GM20431 (cell line): ENCODE measurements around the gene TNFRSF17.

Experiments used
- in situ Hi-C: fragments of 300-500 bp; cut with MseI, MboI; formaldehyde crosslinking; loops from one replicate; pipeline ENCODE4 v1.15.0; 2020; ENCODE audit warnings: low sequenced_read_pairs; ENCODE audit not compliant: unreplicated experiment

The TNFRSF17 gene

GRCh38 chr16:11996433-11997330 is 31.7 kb downstream of the TNFRSF17 start:
- in situ Hi-C loops = no loop called here

- in situ Hi-C loops = no loop called here
These were observed 35.0 kb downstream of the TNFRSF17 start for GRCh38 chr16:12000032-12000431.

- in situ Hi-C loops = no loop called here
These were observed 37.5 kb downstream of the TNFRSF17 start for GRCh38 chr16:12002447-12003006.

GRCh38 chr16:12006637-12007036 is 41.6 kb downstream of the TNFRSF17 start:
- in situ Hi-C loops = no loop called here

GRCh38 chr16:12009462-12009861 is 44.5 kb downstream of the TNFRSF17 start:
- in situ Hi-C loops = no loop called here

GRCh38 chr16:12009922-12010321 is 44.9 kb downstream of the TNFRSF17 start:
- in situ Hi-C loops = no loop called here

- in situ Hi-C loops = no loop called here
These were observed 45.6 kb downstream of the TNFRSF17 start for GRCh38 chr16:12010388-12011251.

GRCh38 chr16:12011565-12011964 is 46.6 kb downstream of the TNFRSF17 start:
- in situ Hi-C loops = no loop called here

- in situ Hi-C loops = no loop called here
These were observed 51.4 kb downstream of the TNFRSF17 start for GRCh38 chr16:12016291-12016947.

GRCh38 chr16:12017558-12017957 is 52.5 kb downstream of the TNFRSF17 start:
- in situ Hi-C loops = no loop called here
